ENCODE data around the gene ZMIZ2. TPM values are rescaled to one million over a fixed set of nuclear protein-coding genes. Genes with fewer than 3 reads are reported as not detected.

ZMIZ2 gene
- polyA plus RNA-seq, 6 donors from 2014 or later: 5.8 to 22.8 (median 13.4) TPM

DNA sequence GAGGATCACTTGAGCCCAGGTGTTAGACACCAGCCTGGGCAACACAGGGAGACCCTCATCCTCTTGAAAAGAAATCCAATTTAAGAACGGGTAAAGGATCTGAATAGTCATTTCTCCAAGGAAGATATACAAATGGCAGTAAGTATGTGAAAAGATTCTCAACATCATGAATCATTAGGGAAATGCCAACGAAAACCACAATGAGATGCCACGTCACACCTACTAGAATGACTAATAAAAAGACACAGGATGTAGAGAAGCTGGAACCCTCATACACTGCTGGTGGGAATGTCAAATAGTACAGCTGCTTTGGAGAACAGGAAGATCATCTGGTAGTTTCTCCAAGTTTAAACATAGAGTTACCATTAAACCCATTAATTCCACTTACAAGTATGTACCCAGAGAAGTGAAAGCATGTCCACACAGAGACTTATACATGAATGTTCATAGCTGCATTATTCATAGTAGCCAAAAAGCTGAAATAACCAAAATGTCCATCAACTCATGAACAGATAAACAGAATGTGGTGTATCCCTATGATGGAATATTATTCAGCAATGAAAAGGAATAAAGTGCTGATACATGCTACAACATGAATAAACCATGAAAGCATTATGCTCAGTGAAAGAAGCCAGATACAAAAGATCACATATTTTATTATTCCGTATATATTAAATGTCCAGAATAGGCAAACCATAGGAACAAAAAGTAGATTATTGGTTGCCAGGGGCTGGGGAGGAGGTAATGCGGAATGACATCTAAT, 13.1 kb upstream of the ZMIZ2 start:
- no peaks in the 10 kb centered on the region for H3K36me3 Mint-ChIP-seq
- DNase-seq (no peak), ATAC-seq (ENCODE audit: low read depth in 2 of 2) (no peak)
- H3K27ac Mint-ChIP-seq: peak overlapping the region in 4 of 6 donors; percentile 6 to 47 (median 13)
- peak overlapping the region in 1 of 8 donors; percentile 30 for H3K4me3 Mint-ChIP-seq
- peaks cover 0 to 2% (median 0%) of the 10 kb centered on the region in 7 donors for H3K9me3 Mint-ChIP-seq
- peaks cover 0 to 5% (median 4%) of the 10 kb centered on the region in 3 donors for H3K4me1 Mint-ChIP-seq
- H3K27me3 Mint-ChIP-seq: peaks cover 0 to 4% (median 0%) of the 10 kb centered on the region in 3 donors

DNA sequence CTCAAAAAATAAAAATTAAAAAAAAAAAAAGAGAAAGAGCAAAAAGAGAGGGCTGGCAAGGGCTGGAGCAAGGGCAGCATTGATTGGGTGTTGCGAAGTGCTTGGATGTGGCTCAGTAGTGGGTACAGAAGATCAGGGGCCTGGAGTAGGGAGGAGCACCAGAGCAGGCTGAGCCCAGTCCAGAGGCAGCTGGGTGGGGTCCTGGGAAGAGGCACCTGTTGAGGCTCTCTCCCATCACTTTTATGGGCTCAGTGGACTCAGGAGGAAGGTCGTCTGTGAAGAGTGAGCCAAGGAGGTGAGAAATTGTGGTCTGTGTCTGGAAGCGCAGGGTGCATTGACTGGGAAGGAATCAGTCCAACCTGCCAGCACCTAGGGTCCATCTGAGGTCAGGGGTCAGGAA, 11.8 kb upstream of the ZMIZ2 start:
- ATAC-seq (ENCODE audit: low read depth in 2 of 2) (no peak), DNase-seq (no peak)
- Mint-ChIP-seq H3K27ac (peak overlapping the region in 3 of 6 donors; percentile 37 to 60 (median 59)), H3K36me3 (no peaks in the 10 kb centered on the region), H3K4me1 (peaks cover 2 to 5% (median 4%) of the 10 kb centered on the region in 3 donors), H3K9me3 (peaks cover 0 to 2% (median 0%) of the 10 kb centered on the region in 7 donors), H3K4me3 (no peak overlapping the region), H3K27me3 (peaks cover 0 to 4% (median 0%) of the 10 kb centered on the region in 3 donors)

DNA sequence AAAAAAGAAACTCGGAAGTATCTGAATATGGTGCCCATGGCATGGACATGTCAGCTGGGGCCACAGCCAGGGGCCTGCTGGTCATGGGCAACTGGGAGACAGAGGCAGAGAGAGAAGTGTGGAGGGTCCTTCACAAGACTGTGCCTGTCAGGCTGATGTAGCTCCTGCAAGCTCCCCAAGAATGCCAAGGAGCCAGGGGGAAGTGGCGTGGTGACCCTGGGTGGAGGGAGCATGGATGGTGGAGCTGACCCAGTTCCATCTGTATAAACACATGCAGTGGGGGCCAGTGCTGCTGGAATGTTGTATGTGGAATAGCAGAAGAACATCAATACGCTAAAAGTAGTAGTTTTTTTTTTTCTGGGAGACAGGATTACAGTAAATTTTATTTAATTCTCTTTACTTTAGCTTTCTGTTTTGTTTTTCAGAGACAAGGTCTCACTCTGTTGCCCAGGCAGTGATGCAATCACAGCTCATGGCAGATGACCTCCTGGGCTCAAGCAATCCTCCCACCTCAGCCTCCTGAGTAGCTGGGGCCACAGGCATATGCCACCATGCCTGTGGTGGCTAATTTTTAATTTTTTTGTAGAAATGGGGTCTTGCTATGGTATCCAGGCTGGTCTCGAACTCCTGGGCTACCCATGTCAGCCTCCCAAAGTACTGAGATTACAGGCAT, 10.5 kb upstream of the ZMIZ2 start:
- Mint-ChIP-seq H3K27ac (peak overlapping the region in 1 of 6 donors; percentile 45), H3K36me3 (no peaks in the 10 kb centered on the region), H3K27me3 (peaks cover 0 to 4% (median 0%) of the 10 kb centered on the region in 3 donors), H3K4me3 (no peak overlapping the region), H3K9me3 (peaks cover 0 to 2% (median 0%) of the 10 kb centered on the region in 7 donors), H3K4me1 (peaks cover 6 to 13% (median 11%) of the 10 kb centered on the region in 3 donors)
- no peak for DNase-seq
- ATAC-seq (ENCODE audit: low read depth in 2 of 2): no peak

DNA sequence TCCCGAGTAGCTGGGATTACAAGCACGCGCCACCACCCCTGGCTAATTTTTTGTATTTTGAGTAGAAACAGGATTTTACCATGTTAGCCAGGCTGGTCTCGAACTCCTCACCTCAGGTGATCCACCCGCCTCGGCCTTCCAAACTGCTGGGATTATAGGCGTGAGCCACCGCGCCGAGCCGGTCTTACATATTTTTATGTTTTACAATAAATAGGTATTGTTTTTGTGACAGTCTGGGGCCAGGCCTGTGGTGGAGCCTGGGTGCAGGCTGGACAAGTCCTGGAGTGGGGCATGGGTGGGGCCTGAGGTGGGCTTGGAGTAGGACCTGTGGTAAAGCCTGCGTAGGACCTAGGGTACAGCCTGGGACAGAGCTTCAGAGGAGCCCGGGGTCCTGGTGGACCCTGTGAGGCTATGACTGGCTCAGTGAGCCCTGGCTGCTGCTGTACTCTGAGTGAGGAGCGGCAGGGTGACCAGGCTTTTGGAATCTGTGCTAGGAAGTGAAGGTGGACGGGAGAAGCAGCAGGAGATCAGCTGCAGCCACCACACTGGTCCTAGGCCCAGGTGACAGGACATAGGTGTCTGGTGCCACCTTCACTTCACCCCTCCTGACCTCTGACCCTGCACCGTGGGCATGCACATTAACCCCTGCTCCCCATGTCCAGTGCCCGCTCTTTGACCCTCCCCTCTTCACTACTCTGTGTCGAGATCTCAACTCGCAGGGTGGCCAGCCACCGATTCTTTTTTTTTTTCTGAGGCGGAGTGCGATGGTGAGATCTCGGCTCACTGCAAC, 9.6 kb upstream of the ZMIZ2 start:
- Mint-ChIP-seq H3K36me3 (no peaks in the 10 kb centered on the region), H3K27me3 (peaks cover 0 to 4% (median 0%) of the 10 kb centered on the region in 3 donors), H3K27ac (peak overlapping the region in 2 of 6 donors; percentile 78 to 93), H3K4me3 (no peak overlapping the region), H3K4me1 (peaks cover 15 to 18% (median 17%) of the 10 kb centered on the region in 3 donors), H3K9me3 (peaks cover 0 to 2% (median 0%) of the 10 kb centered on the region in 7 donors)
- DNase-seq: no peak
- no peak for ATAC-seq (ENCODE audit: low read depth in 2 of 2)

DNA sequence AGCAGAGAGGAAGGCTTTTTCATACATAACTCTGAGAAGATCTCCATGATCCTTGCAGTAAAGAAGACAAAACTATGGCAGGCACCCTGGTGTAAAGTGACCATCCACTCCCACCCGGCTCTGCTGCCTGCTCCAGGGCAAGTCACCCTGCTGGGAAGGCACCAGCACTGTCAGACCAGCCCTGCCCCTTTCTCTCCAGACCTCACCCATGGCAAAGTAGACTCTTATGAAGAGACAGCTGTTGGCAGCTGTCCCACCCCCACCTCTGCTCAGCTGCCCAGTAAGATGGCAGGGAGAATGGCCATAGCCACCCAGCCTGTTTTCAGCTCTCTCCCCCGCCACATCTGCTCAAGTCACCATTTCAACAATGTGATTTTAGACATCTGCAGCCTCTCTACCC, 8.6 kb upstream of the ZMIZ2 start:
- Mint-ChIP-seq H3K27me3 (peaks cover 0 to 4% (median 0%) of the 10 kb centered on the region in 3 donors), H3K36me3 (no peaks in the 10 kb centered on the region), H3K9me3 (peaks cover 0 to 2% (median 0%) of the 10 kb centered on the region in 7 donors), H3K4me3 (no peak overlapping the region), H3K4me1 (peaks cover 16 to 20% (median 17%) of the 10 kb centered on the region in 3 donors), H3K27ac (peak overlapping the region in 1 of 6 donors; percentile 32)
- DNase-seq: no peak
- no peak for ATAC-seq (ENCODE audit: low read depth in 2 of 2)

DNA sequence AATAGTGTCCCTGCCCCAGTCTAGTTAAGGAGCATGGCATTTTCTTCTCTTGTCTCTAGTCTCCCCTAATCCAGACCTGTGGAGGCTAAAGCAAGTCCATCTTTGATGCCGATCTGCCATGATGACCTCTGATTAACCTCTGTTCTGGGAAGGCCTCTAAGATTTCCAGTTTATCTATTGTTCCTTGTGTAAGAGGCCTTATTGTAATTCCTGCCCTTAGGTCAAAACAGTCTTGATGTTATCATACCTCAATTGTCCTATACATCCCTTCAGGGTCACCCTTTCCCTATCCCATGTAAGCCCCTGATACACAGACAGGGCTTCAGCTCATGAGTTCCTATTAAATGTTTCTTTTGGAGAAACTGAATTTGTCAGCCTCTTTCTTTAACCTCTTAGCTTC, 4.9 kb upstream of the ZMIZ2 start:
- no peaks in the 10 kb centered on the region for H3K36me3 Mint-ChIP-seq
- ATAC-seq (ENCODE audit: low read depth in 2 of 2) (no peak), DNase-seq (no peak)
- H3K27ac Mint-ChIP-seq: peak overlapping the region in 1 of 6 donors; percentile 32
- H3K27me3 Mint-ChIP-seq: no peaks in the 10 kb centered on the region
- H3K4me1 Mint-ChIP-seq: peaks cover 15 to 28% (median 21%) of the 10 kb centered on the region in 3 donors
- no peaks in the 10 kb centered on the region for H3K9me3 Mint-ChIP-seq
- peak overlapping the region in 1 of 8 donors; percentile 45 for H3K4me3 Mint-ChIP-seq

DNA sequence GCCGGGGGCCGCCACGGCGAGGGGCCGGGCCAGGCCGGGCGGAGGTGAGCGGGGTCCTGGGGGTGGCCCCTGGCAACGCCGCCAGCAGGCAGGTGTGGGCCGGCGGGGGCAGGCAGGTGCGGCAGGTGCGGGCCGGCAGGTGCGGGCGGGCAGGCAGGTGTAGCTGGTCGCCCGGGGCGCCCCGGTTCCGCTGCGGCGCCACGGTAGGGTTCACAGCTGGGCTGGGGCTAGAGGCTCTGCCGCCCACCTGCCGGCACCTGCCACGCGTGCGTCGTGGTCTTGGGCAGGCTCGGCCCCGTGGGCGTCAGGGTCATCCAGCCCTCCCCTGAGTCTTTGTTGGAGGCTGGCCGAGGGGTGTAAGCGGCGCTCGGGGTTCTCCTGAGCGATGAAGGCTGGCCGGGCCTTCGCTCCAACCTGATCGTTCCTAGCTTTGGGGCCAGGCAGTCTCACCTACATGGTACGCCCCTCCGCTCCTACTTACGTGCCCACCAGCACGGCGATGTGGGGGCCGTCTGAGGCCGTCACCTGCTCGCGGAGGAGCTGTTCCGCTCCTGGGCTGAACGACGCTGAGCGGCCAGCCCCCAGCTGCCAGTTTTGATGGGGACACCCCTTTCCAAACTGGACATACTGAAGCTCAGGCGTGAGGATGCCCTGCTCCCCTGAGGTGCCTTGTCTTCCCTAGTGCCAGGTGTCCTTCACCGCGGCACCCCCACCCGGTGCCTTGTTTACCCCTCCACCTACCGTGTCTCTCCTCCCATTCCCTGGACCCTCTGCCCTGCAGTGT, 493 bp downstream of the ZMIZ2 start:
- ATAC-seq (ENCODE audit: low read depth in 2 of 2): peak; percentile 36 to 40
- Mint-ChIP-seq H3K4me1 (peaks cover 38 to 60% (median 40%) of the 10 kb centered on the region in 3 donors), H3K36me3 (peaks cover 0 to 14% of the 10 kb centered on the region in 2 donors)

DNA sequence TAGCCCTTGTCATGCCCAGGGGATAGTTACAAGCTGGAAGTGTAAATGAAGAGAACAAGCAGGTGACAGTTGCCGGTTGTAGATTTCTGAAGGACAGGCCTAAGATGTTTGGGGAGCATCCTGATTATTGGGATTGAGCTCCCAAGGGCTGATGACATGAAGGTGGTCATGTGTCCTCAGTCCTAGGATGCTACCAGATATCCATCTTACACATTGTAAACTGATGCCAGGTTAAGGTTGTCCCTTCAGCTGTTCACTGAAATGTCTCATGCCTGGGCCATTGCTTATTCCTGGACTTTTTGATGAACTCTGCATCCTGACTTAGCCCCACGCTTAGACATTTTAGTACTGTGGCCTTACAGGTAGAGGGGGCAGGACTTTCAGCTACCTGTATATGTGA, 1.3 kb downstream of the ZMIZ2 start:
- peaks cover 45 to 68% (median 45%) of the 10 kb centered on the region in 3 donors for H3K4me1 Mint-ChIP-seq
- H3K4me3 Mint-ChIP-seq: peak overlapping the region; percentile 89 to 95 (median 93)
- H3K27ac Mint-ChIP-seq: peak overlapping the region; percentile 96 to 99 (median 98)
- no peaks in the 10 kb centered on the region for H3K9me3 Mint-ChIP-seq
- no peak for ATAC-seq (ENCODE audit: low read depth in 2 of 2)
- H3K36me3 Mint-ChIP-seq: peaks cover 0 to 14% of the 10 kb centered on the region in 2 donors
- H3K27me3 Mint-ChIP-seq: no peaks in the 10 kb centered on the region
- no peak for DNase-seq

More for the DNA sequence above, 493 bp downstream of the ZMIZ2 start:
- Mint-ChIP-seq H3K9me3 (no peaks in the 10 kb centered on the region), H3K27ac (peak overlapping the region; percentile 96 to 99 (median 98)), H3K4me3 (peak overlapping the region; percentile 89 to 95 (median 93)), H3K27me3 (no peaks in the 10 kb centered on the region)
- DNase-seq: peak; percentile 77

DNA sequence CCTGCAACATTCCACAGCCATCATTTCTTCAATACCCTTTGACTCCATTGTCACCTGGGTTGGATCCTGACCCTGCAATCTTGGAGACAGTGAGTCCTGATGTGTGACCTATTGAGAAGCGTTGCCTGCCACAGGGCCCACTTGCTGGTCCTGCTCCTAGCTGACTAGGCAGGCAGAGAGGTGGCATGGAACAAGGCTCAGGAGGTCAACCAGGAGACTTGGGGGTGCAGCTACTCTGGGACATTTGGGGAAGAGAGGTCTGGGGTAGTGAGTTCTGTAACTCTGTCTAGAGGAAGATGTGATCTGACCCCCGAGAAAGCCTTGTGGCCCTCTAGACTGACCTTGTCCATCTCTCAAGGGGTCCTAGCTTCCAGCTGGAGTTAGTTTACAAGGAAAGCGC, 1.8 kb downstream of the ZMIZ2 start:
- H3K36me3 Mint-ChIP-seq: peaks cover 0 to 14% of the 10 kb centered on the region in 2 donors
- no peaks in the 10 kb centered on the region for H3K27me3 Mint-ChIP-seq
- H3K4me3 Mint-ChIP-seq: peak overlapping the region; percentile 89 to 95 (median 93)
- peak overlapping the region; percentile 96 to 99 (median 98) for H3K27ac Mint-ChIP-seq
- ATAC-seq (ENCODE audit: low read depth in 2 of 2): no peak
- peak; percentile 23 for DNase-seq
- peaks cover 49 to 73% (median 50%) of the 10 kb centered on the region in 3 donors for H3K4me1 Mint-ChIP-seq
- no peaks in the 10 kb centered on the region for H3K9me3 Mint-ChIP-seq

DNA sequence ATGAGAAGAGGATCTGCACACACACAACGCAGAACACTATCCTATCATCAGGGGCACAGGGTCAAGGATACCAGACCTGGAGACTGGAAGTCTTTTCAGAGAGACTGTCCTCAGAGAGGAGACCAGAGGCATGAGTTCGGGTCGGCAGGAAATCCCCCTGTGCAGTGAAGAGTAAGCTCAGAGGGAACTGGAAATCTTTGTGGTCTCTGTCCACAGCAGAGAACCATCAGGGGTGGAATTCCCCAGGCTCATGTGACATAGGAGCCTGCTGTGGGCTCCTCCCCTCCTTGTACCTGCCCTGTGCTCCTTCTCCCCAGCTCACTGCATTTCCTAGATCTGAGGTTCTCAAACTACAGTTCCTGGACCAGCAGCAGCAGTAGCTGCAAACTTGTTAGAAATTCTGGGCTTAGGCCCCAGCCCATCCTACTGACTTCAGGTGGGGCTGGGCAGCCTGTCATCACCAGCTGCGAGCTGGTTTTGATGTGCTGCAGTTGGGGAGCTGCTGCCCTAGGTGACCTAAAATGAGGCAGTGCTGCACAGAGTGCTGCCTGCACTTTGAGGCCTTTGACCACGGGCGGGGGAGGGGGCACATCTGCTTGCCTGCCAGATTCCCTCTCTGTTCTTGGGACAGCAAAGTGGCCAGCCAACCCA, 2.4 kb downstream of the ZMIZ2 start:
- DNase-seq (peak; percentile 81), ATAC-seq (ENCODE audit: low read depth in 2 of 2) (peak; percentile 68 to 72)
- Mint-ChIP-seq H3K27ac (peak overlapping the region; percentile 96 to 99 (median 98)), H3K4me1 (peaks cover 53 to 74% (median 53%) of the 10 kb centered on the region in 3 donors), H3K9me3 (no peaks in the 10 kb centered on the region), H3K36me3 (peaks cover 0 to 14% of the 10 kb centered on the region in 2 donors), H3K27me3 (no peaks in the 10 kb centered on the region), H3K4me3 (peak overlapping the region; percentile 89 to 95 (median 93))

DNA sequence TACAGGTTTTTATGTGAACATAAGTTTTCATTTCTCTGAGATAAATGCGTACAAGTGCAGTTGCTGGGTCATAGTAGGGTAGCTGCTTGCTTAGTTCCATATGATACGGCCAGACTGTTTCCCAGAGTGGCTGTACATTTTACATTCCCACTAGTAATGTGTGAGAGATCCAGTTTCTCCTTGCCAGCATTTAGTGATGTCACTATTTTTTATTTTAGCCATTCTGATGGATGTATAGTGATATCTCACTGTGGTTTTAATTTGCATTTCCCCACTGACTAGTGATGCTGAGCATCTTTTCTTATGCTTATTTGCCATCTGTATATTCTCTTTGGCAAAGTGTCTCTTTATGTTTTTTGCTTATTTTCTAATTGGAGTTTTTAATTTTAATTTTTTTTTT, 4.2 kb downstream of the ZMIZ2 start:
- Mint-ChIP-seq H3K4me3 (peak overlapping the region in 7 of 8 donors; percentile 5 to 80 (median 68)), H3K27ac (peak overlapping the region in 5 of 6 donors; percentile 92 to 99 (median 96)), H3K36me3 (peaks cover 0 to 14% of the 10 kb centered on the region in 2 donors), H3K9me3 (no peaks in the 10 kb centered on the region), H3K4me1 (peaks cover 48 to 68% (median 53%) of the 10 kb centered on the region in 3 donors), H3K27me3 (no peaks in the 10 kb centered on the region)
- ATAC-seq (ENCODE audit: low read depth in 2 of 2): no peak
- DNase-seq: no peak
